H54 (cell line): ENCODE measurements around the gene GRID1.

Source experiments
- DNase-seq: peaks from one replicate; pipeline ENCODE4 v3.0.0; 2011; ENCODE audit warnings: low spot score, mixed read lengths; ENCODE audit not compliant: insufficient read length
- FAIRE-seq: peaks from 3 replicates; lab custom pipeline; 2011; peaks lifted over from hg19 to GRCh38; lab: Jason Lieb, UNC
- POLR2A ChIP-seq: IDR thresholded peaks from 2 replicates; pipeline ENCODE4 v1.6.1; 2011; ENCODE audit warnings: low read depth, mild to moderate bottlenecking, low read length

GRID1 gene

GRCh38 chr10:86317949-86318725, 48.5 kb downstream of the GRID1 start:
- no peak for TF ChIP-seq POLR2A
- FAIRE-seq (no peak), DNase-seq (no peak)

GRCh38 chr10:86316990-86317389, 49.6 kb downstream of the GRID1 start:
- TF ChIP-seq POLR2A, result no peak
- no peak for DNase-seq
- FAIRE-seq, result no peak

- FAIRE-seq, result no peak
- no peak for TF ChIP-seq POLR2A
- no peak for DNase-seq
These were observed 50.2 kb downstream of the GRID1 start for GRCh38 chr10:86316274-86316835.

GRCh38 chr10:86315549-86315942, 51.0 kb downstream of the GRID1 start:
- no peak for TF ChIP-seq POLR2A
- FAIRE-seq (no peak), DNase-seq (no peak)

GRCh38 chr10:86314616-86315548, 51.7 kb downstream of the GRID1 start:
- TF ChIP-seq POLR2A, result no peak
- FAIRE-seq, result no peak
- DNase-seq, result no peak

GRCh38 chr10:86313621-86314041, 53.0 kb downstream of the GRID1 start:
- FAIRE-seq (no peak), DNase-seq (no peak)
- no peak for TF ChIP-seq POLR2A

GRCh38 chr10:86312701-86313270, 53.8 kb downstream of the GRID1 start:
- DNase-seq (no peak), FAIRE-seq (no peak)
- TF ChIP-seq POLR2A, result no peak

- DNase-seq, result no peak
- FAIRE-seq, result no peak
- TF ChIP-seq POLR2A, result no peak
These were observed 54.7 kb downstream of the GRID1 start for GRCh38 chr10:86311906-86312305.

- DNase-seq (no peak), FAIRE-seq (no peak)
- no peak for TF ChIP-seq POLR2A
These were observed 55.4 kb downstream of the GRID1 start for GRCh38 chr10:86311190-86311589.

- DNase-seq (no peak), FAIRE-seq (no peak)
- no peak for TF ChIP-seq POLR2A
These were observed 55.9 kb downstream of the GRID1 start for GRCh38 chr10:86310702-86311101.

GRCh38 chr10:86310291-86310690, 56.3 kb downstream of the GRID1 start:
- no peak for TF ChIP-seq POLR2A
- no peak for FAIRE-seq
- DNase-seq, result no peak

- no peak for TF ChIP-seq POLR2A
- DNase-seq (no peak), FAIRE-seq (no peak)
These were observed 58.5 kb downstream of the GRID1 start for GRCh38 chr10:86308056-86308455.

GRCh38 chr10:86306628-86307278, 59.8 kb downstream of the GRID1 start:
- no peak for FAIRE-seq
- DNase-seq, result no peak

More at GRCh38 chr10:86306628-86307278, 59.8 kb downstream of the GRID1 start:
- no peak for TF ChIP-seq POLR2A
